Right atrium auricular region (tissue), 2 donors: ENCODE data around the gene SMG6. TPM values are rescaled to one million over a fixed set of nuclear protein-coding genes. Genes with fewer than 3 reads are reported as not detected.

ENCODE experiments used
- DNase-seq: peaks from one replicate; pipeline ENCODE4 v3.0.0-alpha.2; 2019; ENCODE audit warnings: low spot score
- H3K27ac ChIP-seq, 2 donors: fragments of 200-600 bp; sonication (generic); 1 replicate in 1 of 2; 2 replicates in 1 of 2; pipeline ENCODE4 v1.5.1; 2016 to 2019
- H3K27me3 ChIP-seq, 2 donors: fragments of 200-600 bp; sonication (generic); one replicate each; pipeline versions ENCODE4 v1.5.1 to v1.6.0; 2017 to 2019
- H3K36me3 ChIP-seq: fragments of 200-600 bp; sonication (generic); one replicate; pipeline ENCODE4 v1.5.1; 2016
- H3K4me1 ChIP-seq, 2 donors: fragments of 200-600 bp; sonication (generic); one replicate each; pipeline versions ENCODE4 v1.5.1 to v1.6.0; 2017 to 2019
- H3K4me3 ChIP-seq, 2 donors: fragments of 200-600 bp; sonication (generic); 1 replicate in 1 of 2; 2 replicates in 1 of 2; pipeline ENCODE4 v1.5.1; 2017 to 2019; ENCODE audit warnings: mild to moderate bottlenecking in 1 of 2, moderate library complexity in 1 of 2
- H3K9me3 ChIP-seq, 2 donors: fragments of 200-600 bp; sonication (generic); one replicate each; pipeline ENCODE4 v1.5.1; 2019
- total RNA-seq, 2 donors: library from RNA; depleted of rRNA; stranded (reverse); fragments of >200 nt; gene quantifications; one replicate each; pipeline ENCODE4 v1.1.0, GENCODE V29; 2016
- TF ChIP-seq, protein P1 (sequence below), 2 donors: fragments of 200-600 bp; sonication (generic); IDR thresholded peaks; one replicate each; pipeline ENCODE4 v1.5.1; 2019; ENCODE audit warnings: antibody characterized with exemption in 2 of 2

The SMG6 gene
- total RNA-seq, 2 donors from 2014 or later = 18.2 to 29.3 TPM

DNA sequence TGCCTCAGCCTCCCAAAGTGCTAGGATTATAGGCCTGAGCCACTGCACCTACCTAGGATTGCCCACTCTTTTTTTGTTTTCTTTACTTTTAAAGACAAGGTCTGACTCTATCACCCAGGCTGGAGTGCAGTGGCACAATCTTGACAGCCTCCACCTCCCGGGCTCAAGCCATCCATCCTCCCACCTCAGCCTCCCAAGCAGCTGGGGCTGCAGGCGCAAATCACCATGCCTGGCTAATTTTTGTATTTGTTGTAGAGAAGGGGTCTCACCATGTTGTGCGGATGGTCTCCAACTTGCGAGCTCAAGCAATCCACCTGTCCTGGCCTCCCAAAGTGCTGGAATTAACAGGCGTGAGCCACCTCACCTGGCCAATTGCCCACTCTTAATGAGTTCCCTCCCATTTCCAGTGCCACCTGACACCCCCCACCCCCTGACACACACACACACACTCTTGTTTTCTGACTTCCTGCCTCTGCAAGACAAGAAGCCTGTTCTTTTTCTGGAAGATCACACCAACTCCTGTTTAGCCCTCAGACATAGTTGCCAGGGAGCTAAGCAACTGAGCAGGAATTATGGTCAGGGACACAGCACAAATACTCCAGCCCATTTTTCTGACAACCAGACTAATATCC is 259.2 kb downstream of the SMG6 start:
- Histone ChIP-seq H3K4me1 (peaks cover 0 to 42% of the 10 kb centered on the region in 2 donors), H3K27ac (peak overlapping the region in 1 of 2 donors; percentile 0), H3K4me3 (no peak overlapping the region), H3K36me3 (peaks cover 17% of the 10 kb centered on the region), H3K27me3 (no peaks in the 10 kb centered on the region), H3K9me3 (no peaks in the 10 kb centered on the region)
- TF ChIP-seq, protein P1, sequence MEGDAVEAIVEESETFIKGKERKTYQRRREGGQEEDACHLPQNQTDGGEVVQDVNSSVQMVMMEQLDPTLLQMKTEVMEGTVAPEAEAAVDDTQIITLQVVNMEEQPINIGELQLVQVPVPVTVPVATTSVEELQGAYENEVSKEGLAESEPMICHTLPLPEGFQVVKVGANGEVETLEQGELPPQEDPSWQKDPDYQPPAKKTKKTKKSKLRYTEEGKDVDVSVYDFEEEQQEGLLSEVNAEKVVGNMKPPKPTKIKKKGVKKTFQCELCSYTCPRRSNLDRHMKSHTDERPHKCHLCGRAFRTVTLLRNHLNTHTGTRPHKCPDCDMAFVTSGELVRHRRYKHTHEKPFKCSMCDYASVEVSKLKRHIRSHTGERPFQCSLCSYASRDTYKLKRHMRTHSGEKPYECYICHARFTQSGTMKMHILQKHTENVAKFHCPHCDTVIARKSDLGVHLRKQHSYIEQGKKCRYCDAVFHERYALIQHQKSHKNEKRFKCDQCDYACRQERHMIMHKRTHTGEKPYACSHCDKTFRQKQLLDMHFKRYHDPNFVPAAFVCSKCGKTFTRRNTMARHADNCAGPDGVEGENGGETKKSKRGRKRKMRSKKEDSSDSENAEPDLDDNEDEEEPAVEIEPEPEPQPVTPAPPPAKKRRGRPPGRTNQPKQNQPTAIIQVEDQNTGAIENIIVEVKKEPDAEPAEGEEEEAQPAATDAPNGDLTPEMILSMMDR (IDR thresholded peaks at IDR 0.05) = no peak
- DNase-seq = no peak

DNA sequence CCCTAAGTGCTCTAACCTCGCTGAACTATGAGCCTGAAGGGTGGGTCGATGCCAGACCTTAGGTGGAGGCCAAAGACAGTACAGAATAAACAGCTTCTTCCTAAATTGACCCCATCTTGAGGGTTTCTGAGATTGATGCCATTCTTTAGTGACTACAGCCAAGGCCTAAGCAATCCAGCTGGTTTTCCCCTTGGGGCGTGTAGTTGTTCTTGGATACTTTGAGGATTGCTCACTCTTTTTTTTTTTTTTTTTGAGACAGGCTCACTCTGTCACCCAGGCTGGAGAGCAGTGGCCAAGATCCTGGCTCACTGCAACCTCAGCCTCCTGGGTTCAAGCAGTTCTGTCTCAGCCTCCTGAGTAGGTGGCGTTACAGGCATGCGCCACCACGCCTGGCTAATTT is 259.8 kb downstream of the SMG6 start:
- Histone ChIP-seq H3K27me3 (no peaks in the 10 kb centered on the region), H3K4me1 (peaks cover 0 to 36% of the 10 kb centered on the region in 2 donors), H3K36me3 (peaks cover 17% of the 10 kb centered on the region), H3K9me3 (no peaks in the 10 kb centered on the region), H3K4me3 (no peak overlapping the region), H3K27ac (no peak overlapping the region)
- DNase-seq = no peak
- TF ChIP-seq, protein P1 (IDR thresholded peaks at IDR 0.05) = no peak

DNA sequence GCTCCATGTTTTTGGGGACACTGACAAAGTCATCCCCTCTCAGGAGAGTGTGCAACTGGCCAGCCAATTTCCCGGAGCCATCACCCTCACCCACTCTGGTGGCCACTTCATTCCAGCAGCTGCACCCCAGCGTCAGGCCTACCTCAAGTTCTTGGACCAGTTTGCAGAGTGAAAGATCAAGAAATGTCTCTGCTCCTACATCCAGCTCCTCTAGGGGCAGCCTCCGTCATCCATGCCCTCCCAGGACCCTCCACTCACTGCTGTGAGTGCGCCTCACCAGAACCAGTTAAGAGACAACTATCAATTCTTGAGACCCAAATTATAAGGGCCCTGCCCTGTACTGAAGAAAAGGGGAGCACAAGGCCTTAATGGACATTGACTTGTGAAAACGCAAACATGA is 260.7 kb downstream of the SMG6 start:
- H3K9me3 ChIP-seq = no peaks in the 10 kb centered on the region
- TF ChIP-seq, protein P1 (IDR thresholded peaks at IDR 0.05) = no peak
- peak overlapping the region in 1 of 2 donors; percentile 89 for H3K4me3 ChIP-seq
- H3K27ac ChIP-seq = peak overlapping the region; percentile 92 to 96
- no peaks in the 10 kb centered on the region for H3K27me3 ChIP-seq
- DNase-seq = no peak
- peaks cover 22% of the 10 kb centered on the region for H3K36me3 ChIP-seq
- peaks cover 0 to 34% of the 10 kb centered on the region in 2 donors for H3K4me1 ChIP-seq

DNA sequence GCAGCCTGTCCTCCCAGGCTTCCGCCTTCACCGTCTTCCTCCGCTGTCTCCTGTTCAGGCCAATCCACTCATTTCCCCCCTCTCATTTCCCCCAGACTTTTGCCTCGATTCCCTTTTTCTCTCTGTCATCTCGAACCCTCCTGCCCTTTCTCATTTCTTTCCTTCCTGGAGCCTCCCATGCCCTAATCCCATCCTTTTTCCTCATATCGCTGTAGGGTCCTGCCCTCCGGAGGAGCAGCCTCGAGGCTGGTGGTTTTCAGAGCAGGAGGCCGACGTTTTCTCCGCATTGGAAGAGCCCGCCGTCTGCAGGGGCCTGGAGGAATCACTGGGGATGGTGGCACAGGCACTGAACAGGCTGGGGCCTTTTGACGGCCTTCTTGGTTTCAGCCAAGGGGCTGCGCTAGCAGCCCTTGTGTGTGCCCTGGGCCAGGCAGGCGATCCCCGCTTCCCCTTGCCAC is 261.2 kb downstream of the SMG6 start:
- Histone ChIP-seq H3K27ac (peak overlapping the region; percentile 92 to 96), H3K36me3 (peaks cover 27% of the 10 kb centered on the region), H3K9me3 (no peaks in the 10 kb centered on the region), H3K4me1 (peaks cover 0 to 34% of the 10 kb centered on the region in 2 donors), H3K4me3 (peak overlapping the region; percentile 81 to 89), H3K27me3 (no peaks in the 10 kb centered on the region)
- no peak for DNase-seq
- TF ChIP-seq, protein P1 (IDR thresholded peaks at IDR 0.05) = no peak

DNA sequence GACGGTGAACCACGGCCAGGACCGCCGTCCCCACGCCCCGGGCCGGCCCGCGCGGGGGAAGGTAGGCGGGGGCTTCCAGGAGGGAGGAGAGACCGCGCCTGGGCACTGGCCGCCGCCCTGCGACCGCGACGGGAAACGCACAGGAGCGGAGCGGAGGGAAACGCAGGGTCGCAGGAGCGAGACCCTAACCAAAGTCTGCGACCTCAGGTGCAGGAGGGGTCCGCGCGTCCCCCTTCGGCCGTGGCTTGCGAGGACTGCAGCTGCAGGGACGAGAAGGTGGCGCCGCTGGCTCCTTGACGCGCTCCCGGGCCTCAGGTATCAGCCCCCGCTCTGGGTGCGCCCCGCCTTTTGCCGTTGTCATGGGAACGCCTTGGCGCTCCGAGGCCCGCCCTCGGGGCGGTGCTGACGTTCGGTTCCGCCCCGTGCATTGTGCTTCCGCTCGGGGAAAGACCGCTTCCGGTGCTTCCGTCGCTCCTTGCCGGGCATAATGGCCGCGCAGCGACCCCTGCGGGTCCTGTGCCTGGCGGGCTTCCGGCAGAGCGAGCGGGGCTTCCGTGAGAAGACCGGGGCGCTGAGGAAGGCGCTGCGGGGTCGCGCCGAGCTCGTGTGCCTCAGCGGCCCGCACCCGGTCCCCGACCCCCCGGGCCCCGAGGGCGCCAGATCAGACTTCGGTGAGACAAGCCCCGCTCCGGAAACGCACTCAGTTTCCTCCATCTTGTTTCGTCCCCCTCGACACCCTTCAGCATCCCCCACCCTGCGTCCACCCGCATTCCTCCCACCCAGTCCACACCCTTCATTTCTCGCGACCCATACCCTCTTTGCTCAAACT is 261.8 kb downstream of the SMG6 start, which contains the start of gene OVCA2:
Gene OVCA2 (plus strand): TSS at position 462 of the 829 bp plus-strand sequence. CDS start 26 bp downstream, at position 488.
- H3K9me3 ChIP-seq = no peaks in the 10 kb centered on the region
- peak within 1 kb of the TSS; percentile 92 to 96 for H3K27ac ChIP-seq
- H3K4me3 ChIP-seq = peak within 1 kb of the TSS; percentile 81 to 89
- TF ChIP-seq, protein P1 (IDR thresholded peaks at IDR 0.05) = peak; percentile 52 to 71
- no peaks in the 10 kb centered on the region for H3K27me3 ChIP-seq
- H3K36me3 ChIP-seq = peaks cover 33% of the 10 kb centered on the region
- peaks cover 0 to 34% of the 10 kb centered on the region in 2 donors for H3K4me1 ChIP-seq
- DNase-seq = peak; percentile 94
